Fibroblast of skin of right quadriceps (primary cell): ENCODE data around the gene SLC12A3.
A peak's percentile ranks its signal among the peaks of the same experiment; 100 is the strongest.
"Not testable (repeated sequence)": the region's sequence is repeated elsewhere in the genome, so short reads cannot be mapped to it uniquely, and the experiment has no call there.

Experiments
- DNase-seq: peaks from one replicate; pipeline ENCODE4 v3.0.0-alpha.2; 2013

The SLC12A3 gene

DNA sequence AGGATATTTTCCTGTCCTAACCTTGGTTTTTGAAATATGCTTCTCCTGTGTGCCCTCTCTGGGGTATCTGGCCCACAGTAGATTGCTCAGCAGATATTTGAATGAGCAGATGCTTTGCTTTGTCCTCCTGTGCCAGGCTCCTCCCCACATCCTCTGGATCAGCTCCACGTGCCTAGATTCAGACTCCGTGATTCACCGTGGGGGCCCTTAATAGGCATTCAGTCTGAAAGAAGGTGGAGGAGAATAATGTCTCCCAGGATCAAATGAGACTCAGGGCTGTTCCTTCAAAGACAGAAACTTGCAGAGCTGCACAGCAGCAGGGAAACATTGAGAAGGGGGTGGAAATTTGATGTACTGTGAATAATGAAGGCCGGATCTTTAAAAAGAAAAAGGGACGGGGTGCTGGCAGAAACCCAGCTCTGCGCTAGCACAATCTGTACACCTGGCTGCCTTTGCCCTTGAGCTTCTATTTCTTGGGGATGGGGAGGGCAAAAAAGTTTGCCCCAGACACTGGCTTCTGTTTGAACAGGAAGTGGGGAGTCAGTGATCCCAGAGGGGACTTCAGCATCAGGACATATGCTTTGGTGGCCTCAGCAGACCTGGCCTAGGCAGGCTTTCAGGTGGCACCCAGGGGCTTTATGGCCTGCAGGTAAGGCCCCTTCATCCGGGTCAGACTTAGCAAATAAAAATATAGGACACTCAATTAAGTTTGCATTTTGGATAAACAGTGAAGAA lies 15.9 kb upstream of the SLC12A3 start:
- peak; percentile 77 for DNase-seq

DNA sequence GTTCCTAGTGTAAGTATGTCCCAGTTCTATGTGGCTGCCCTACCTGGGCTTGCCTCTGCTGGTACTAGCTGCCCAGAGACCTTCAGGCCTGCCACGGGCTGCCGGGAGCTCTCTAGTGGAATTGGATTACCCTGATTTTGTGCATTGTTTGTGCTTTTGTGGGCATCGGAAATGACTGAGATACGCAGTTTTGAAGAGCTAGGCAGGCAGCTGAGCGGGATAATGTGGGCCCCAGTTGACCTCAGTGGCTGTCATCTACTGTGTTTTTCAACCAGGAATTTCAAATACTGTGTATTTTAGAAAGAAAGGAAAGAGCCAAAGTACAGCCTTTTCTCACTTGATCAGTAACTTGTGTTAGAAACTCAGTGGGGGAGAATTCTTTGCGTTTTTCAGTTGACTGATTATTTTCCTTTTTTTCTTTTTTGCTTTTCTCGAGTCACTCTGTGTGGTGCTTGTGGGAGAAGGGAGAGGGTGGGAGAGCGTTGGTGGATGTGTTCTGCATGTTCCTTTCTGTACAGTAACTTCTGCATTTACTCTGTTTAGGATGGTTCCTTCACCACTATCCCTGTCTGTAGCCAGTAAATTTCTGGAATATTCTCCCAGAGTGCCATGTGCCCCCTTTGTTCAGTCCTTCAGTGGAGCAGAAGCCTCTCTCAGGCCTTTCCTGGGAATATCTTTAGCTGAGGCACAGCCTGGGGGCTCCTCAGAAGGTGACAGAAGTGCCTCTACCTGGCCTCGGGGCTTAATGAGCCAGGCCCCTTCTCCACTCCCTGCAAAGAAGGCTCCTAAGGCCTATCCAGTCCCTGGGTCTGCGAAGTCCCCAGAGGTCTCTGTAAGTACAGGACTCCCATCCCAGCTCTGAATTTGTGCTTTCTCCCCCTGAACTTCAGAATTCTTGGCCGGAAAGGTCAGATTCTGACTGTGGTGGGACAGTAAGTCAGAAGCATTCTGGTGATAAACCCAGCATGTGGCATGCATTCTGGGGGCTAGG lies 15.0 kb upstream of the SLC12A3 start:
- DNase-seq, result peak; percentile 38

DNA sequence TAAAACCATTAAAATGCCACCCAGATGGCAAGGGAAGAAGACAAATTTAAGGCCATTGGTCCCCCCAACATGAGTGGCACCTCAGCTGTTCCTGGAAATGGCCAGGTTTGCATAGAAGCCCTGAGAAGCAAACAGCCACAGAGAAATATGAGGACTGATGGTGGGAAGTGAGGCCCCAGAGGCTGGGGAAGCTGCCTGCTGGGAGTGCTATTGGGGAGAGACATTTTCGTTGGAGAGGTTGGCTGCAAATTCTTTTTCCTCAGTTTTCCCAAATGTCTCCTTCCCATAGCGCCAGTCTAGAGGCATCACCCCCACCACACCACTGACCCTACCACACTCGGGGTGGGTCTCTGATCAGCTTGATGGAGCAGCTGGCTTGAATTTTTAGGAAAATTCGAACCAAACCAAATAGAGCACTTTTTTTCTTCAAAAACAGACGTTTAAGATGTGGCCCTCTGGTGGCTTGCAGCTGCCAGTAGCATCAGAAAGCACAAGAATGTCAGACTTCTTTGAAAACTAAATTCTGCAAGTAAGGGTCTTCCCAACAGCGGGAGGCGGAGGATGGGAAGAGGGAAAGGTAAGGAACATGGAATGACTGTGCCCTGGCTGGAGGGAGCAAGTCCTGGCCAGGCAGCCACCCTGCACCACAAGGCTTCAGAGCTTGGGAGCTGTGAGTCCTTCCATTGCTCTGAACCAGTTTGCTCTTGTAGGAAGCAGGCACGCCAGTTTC lies 13.2 kb upstream of the SLC12A3 start:
- DNase-seq, result no peak

DNA sequence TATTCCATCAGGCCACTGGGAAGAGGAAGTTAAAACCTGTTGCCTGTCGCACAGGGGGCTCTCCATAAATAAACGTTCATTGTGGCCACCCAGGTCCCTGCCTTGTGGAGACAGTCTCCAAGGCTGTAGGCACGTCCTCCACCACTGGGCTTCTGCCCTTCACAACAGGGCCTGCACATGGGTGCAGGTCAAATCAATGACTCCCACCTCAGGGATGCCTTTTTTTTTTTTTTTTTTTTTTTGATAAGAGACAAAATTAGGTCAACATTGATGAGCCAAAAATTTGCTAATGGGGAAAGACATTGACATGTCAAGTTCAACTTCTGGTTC lies 12.6 kb upstream of the SLC12A3 start:
- DNase-seq, result no peak

DNA sequence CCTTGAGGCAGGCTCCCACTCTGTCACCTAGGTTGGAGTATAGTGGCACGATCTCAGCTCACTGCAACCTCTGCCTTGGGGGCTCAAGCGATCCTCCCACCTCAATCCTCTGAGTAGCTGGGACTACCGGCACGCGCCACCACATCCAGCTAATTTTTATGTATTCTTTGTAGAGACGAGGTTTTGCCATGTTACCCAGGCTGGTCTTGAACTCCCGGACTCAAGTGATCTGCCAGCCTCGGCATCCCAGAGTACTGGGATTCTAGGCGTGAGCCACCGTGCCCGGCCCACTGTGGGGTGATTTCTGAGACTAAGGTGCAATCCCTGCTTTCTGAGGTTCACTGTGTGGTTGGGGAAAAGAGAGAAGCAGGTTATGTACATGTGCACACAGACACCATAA lies 12.0 kb upstream of the SLC12A3 start:
- DNase-seq, result no peak

DNA sequence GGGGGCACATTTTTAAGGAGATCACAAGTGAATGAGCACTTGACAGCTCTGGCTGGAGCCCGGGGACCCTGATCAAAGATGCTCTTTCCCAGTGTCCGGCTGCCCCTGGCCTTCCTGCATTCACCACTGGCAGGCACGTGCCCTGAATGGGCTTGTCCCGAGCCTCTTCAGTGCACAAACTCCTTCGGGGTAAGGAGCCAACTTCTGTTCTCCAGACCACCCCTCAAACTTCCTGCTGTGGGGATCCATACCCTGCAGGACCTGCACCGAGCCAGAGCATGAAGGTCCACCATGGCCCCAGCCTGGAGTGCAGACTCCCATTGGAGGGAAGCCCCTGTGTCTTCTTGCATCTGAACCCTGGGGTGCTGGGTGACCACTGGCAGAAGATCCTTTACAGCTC lies 9.8 kb upstream of the SLC12A3 start:
- DNase-seq, result no peak

DNA sequence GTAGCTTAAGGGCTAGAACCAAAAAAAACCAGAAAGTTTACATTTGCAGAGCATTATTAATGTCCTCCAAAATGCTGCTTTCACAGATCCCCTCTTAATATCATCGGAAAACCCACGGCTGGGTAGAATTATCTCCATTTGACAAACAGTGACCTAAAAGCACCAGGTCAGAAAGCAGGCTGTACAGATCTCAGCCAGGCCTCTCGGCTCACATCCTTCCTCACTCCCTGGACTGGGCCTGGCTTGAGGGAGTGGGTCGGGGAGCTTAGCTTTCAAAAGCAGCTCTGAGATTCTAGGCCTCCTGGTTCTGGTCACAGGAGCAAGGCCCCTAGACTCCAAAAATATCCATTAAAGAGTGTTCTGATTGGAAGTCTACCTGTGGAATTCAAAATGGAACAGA lies 9.1 kb upstream of the SLC12A3 start:
- DNase-seq, result no peak

DNA sequence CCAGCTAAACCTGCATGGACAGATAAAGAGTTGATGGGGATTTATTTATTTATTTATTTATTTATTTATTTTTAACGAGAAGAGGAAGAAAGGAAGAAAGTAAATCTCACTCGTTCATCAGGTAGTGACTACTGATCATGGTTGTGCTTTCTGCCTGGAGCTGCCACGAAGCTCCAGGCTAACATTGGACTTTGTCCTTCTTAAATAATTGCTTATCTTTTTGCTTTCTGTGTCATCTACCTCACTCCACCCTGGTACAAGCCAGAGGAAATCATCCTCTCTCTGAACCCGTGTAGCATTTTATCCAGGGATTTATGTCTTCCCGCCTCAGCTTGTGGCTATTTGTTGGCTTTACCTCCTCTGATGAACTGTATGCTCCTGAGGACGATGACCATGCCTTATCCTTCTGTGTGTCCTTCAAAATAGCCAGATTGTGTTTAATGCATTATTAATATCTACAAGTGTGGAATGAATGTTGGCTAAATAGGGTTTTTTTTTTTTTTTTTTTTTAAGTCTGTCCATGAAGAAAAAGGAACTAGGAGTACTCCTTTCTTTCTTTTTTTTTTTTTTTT lies 8.0 kb upstream of the SLC12A3 start:
- no peak for DNase-seq

DNA sequence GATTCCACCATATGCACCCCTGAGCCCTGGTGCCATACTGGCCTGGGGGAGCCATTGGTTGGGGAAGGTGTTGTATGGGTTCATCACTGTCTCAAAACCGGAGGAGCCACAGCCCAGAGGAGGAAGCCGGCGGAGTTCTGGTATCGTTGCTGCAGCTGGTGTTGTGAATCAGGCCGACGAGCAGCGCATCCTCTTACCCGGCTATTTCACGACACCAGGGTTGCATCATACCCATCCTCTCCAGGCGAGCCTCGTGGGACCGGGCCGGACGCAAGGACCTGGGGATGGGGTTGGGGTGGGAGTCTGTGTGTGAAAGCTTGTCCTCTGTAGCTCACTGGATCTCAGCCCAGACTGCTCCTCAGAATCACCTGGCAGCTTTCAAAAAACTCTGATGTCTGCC lies 6.6 kb upstream of the SLC12A3 start:
- DNase-seq, result no peak

DNA sequence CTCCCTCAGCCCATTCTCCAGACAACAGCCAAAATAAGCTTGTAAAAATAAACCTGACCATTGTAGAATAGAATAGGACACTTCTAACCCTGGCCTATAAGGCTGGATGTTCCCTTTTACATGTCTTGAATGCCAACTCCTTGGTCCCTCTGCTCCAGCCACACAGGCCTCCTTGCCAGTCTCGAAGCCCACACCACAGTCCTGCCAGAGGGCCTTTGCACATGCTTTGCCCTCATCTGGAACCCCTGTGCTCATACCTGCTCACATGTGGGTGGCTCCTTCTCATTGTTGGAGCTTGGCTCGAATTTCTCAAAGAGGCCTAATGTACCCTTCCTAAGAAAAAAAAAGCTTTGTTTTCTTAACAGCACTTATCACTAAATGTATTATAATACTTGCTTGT lies 5.4 kb upstream of the SLC12A3 start:
- DNase-seq, result no peak

DNA sequence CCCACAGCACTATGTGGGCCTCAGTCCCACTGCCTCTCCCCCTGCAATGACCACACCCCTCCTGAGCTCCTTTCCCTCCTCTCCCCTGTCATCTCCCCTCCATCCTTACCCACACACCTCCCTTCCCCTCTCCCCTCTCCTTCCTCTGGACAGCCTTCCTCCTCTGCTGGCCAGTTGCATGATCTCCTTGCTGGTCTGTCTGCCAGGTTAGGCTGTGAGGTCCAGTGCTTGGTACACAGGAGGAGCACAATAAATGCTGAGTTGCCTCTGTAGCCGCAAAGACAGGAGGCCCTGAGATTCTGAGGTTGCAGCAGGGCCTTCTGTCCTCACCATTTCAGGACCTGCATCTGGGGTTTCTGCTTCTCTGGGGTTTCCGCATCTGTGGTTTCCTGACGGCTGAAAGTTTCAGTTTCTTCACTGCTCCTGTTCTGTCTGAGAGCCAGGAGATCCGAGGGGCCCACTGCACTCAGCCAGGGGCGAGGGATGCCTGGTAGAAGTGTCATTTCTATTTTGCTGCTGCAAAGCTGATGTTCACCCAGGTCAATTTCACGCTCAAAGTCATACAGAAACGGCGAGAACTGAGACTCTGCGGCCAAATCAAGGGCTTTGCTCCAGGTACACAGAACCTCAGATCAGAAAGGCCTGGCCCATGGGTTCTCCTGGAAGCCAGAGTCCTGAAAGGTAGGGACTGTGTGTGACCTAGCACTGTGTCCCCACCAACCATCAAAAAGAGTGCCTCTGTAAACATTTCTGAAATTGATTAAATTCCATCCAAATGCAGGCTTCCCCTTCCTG lies 4.6 kb upstream of the SLC12A3 start:
- no peak for DNase-seq

DNA sequence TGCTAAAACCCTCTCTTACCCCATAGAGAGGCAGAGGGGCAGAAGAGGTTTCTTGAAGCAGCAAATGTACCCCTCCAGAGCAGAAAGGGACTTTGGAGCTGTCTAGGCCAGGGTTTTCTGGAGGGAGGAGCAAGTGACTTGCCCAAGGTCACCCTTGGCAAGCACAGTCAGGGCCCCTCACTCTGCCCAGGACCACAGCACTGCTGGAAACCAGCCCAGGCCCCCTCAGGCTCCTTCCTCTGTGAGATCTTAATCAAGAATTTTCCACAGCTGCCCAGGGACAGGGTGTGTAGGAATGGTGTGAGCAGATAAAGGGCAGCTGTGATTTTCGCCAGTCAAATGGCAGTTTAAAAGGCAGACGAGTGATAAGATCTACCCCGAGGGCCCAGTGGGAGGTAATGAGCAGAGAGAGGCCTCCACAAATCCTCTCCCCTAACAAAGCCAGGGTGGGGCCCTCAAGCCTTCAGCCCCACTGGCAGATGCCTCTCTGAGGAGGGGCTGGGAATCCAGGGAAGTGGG lies 3.9 kb upstream of the SLC12A3 start:
- no peak for DNase-seq

DNA sequence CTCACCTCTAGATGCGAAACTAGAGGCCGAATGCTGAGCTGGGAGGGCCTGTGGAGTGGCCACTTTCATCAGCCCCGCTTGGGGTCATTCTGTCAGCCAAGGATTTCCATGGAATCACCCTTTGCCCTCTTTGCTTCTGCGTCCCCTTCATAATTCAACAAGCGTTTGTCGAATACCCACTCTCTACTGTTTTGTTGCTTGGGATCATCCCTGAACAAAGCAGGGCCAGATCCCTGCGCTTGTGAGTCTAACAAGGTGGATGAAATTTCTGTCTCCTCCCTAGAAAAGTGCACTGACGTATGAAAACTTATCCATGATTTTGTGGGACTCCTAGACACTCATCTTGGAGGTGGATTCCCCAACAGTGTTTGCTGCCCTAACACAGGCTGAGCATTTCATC lies 3.3 kb upstream of the SLC12A3 start:
- no peak for DNase-seq

DNA sequence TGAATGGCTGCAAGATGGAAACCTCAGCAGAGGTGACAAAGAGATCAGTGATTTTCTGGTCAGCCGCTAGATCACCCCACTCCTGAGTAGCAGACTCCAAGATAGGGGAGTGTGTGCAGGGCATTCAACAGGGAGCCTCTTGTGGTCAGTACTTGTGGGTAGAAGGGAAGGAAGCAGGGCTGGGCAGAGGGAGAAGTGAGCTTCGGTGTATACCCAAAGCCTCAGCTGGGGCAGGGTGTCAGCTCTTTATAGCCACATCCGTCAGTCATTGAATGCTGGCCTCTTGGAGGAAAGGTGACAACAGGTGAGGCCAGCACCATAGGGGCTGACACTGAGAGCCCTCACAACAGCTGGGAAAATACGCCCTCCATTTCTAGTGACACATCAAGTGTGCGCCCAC lies 2.2 kb upstream of the SLC12A3 start:
- DNase-seq, result no peak

DNA sequence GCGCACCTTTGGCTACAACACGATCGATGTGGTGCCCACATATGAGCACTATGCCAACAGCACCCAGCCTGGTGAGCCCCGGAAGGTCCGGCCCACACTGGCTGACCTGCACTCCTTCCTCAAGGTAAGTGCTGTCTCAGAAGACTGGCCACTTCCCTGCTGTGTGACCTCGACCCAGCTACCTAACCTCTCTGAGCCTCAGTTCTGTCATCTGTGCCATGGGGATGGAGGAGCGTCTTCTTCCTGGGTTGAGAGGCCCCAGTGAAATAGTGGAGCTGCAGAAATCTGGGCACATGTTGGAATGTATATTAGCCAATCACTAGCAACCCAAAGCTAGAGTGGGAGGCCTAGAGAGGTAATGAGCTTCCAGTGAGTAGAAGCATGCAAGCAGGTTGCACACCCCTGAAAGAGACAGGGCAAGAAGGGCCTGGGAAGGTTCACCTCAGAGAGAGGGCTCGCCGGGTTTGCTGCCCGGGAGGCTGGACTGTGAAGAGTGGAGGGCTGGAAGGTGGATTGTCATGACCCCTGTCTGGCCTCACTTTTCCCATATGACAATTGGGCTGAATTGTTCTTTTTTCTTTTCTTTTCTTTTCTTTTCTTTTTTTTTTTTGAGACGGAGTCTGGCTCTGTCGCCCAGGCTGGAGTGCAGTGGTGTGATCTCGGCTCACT lies 521 bp downstream of the SLC12A3 start:
- no peak for DNase-seq

DNA sequence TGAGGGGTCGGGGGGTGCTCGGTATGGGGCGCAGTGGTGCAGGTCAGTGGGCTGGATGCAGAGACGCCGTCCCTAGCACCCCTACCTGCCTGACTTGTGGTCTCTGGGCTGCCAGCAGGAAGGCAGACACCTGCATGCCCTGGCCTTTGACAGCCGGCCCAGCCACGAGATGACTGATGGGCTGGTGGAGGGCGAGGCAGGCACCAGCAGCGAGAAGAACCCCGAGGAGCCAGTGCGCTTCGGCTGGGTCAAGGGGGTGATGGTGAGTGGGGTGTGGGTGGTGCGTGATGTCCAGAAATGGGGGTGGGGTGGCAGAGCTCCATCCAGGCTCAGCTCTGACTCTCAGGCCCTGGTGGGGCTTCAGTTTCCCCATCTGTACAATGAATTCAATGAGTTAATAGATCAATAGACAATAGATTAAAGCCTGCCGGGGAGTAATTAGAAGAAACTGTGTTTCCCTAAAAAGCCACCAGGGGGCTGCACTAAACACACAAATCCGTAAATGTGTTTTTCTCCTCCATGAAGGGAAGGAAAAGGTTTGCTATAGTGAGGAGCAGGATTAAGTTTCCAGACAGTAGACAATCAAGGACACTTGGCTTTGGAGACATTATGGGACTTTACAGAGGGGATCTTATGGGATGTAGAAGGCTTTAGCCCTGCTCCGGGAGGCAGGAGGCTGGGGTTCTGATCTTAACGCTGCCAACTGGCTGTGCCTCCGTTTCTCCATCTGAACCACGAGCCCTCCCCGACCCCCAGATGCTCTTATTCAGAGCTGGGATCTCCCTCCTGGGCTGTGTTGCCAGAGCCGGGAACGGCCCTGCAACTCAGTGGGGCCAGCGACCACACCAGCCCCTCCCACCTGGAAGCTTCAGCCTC lies 2.2 kb downstream of the SLC12A3 start:
- DNase-seq, result peak; percentile 63

DNA sequence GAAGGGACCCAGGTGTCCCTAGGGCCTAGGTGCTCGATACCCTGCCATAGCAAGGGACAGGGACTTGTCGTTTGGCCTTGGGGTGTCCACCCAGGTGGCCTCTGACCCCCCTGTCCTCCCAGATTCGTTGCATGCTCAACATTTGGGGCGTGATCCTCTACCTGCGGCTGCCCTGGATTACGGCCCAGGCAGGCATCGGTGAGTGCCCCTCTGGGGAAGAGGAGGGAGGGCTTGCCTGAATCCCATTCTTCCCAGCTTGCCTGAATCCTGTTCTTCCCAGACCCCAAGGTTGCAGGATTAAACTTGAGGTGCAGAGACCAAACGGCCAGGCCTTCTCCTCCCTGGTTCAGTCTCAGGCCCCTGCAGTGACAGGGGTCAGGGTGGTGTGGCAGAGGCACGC lies 3.2 kb downstream of the SLC12A3 start:
- DNase-seq, result no peak

DNA sequence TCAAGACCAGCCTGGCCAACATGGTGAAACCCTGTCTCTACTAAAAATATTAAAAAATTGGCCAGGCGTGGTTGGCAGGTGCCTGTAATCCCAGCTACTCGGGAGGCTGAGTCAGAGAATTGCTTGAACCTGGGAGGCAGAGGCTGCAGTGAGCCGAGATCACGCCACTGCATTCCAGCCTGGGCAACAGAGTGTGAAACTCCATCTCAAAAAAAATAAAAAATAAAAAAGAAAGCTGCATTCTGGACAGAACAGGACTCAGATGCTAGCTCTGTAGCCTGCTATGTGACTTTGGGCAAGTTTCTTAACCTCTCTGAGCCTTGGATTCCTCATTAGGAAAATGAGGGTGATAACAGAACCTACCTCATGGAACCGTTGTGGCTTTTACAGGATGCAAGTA lies 3.8 kb downstream of the SLC12A3 start:
- DNase-seq, result not testable (repeated sequence)

DNA sequence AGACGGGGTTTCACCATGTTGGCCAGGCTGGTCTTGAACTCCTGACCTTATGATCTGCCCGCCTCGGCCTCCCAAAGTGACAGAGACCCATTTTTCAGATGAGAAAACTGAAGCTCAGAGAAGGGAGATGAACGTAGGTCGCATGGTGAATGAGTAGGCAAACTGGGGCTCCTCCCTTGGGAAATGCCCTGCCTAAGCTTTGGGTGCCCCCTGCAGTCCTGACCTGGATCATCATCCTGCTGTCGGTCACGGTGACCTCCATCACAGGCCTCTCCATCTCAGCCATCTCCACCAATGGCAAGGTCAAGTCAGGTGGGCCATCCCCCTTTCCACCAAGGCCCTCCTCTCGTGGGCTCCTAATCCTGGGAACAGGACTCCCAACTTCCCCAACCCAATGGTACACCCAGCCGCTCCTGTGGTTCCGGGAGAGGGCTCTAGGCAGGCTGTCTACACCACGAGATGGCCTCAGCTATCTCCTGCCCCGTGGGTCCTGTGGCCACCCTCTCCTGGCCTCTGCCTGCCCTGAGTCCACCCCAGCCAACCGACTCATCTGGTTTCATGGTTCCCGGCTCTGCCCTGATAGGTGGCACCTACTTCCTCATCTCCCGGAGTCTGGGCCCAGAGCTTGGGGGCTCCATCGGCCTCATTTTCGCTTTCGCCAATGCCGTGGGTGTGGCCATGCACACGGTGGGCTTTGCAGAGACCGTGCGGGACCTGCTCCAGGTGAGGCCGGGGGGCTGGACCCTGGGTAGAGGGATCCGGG lies 4.7 kb downstream of the SLC12A3 start:
- DNase-seq, result no peak
